ENCODE data around the gene SLC29A3. TPM values are rescaled to one million over a fixed set of nuclear protein-coding genes. Genes with fewer than 3 reads are reported as not detected.

Gene SLC29A3
- total RNA-seq, 1 experiment from 2014 or later, result 4.4 TPM

DNA sequence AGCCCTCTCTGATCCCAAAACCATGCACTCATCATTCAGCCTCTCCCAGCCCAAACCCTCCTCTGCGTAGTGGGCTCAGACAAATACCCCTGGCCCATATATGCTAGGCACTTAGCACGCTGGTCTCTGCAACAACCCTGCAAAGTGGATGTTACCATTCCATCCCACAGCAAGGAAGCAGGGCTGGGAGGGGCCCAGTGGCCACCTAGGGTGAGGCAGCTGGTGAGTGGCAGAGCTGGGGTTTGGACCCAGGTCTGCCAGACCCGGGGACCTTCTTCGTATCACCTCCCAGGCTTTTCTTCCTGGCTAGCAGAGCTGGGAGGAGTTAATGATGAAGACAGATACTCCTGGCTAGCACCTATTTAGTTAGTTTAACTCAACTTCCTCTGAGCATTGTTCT, 33.1 kb upstream of the SLC29A3 start:
- no TSS peak for BruUV-seq (replicated peaks)
- no peaks in the 10 kb centered on the region for H3K36me3 ChIP-seq (ENCODE audit: low read depth, low read length)

DNA sequence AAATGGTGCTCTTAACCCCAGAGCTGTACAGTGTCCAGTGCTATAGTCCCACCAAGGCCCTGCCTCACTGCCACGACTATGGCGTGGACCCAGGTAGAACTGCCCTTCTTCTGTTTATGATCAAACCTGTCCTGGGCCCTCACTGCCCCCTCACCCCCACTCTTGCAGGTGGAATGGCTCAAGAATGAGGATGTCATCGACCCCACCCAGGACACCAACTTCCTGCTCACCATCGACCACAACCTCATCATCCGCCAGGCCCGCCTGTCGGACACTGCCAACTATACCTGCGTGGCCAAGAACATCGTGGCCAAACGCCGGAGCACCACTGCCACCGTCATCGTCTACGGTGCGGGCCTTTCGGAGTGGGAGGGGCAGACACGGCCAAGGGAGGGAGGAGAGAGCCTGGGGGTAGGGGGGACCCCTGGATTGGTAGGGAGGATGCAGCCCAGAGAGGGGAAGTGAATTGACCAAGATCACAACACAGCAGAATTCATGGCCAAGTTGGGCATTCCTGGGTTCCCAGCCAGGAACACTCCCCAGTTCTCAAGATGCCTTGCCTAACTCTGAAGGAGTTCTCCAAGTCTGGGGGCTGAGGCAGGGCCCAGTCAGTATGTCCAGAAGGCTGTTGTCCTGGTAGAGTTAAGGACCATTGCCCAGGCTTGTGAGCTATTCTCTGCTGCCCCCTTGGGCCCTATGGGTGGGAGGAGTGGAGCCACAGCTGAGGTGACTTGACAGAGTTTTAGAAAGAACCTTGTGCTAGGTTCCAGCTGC, 32.4 kb upstream of the SLC29A3 start:
- H3K9me2 ChIP-seq (replicated peaks; ENCODE audit: low read length), result no peaks in the 10 kb centered on the region
- BruUV-seq (replicated peaks), result no TSS peak
- H3K27me3 ChIP-seq (ENCODE audit: low read length), result no peaks in the 10 kb centered on the region
- TF ChIP-seq CTCF (conservative IDR thresholded peaks at IDR 0.05; ENCODE audit: low read depth, low read length) (no peak), EZH2phosphoT487 (IDR thresholded peaks at IDR 0.05; ENCODE audit: borderline replicate concordance, low read length) (no peak), EZH2 (IDR thresholded peaks at IDR 0.05; ENCODE audit: low read length, unreplicated experiment) (no peak)
- no peak overlapping the region for H3K27ac ChIP-seq (ENCODE audit: low read length)
- no peaks in the 10 kb centered on the region for H3F3A ChIP-seq (ENCODE audit: low read length, unreplicated experiment)
- no peak overlapping the region for H3K4me3 ChIP-seq (ENCODE audit: low read length)
- no peak overlapping the region for H3K4me2 ChIP-seq (ENCODE audit: low read length)
- no peaks in the 10 kb centered on the region for H3K79me2 ChIP-seq (ENCODE audit: low read length)
- H3K9ac ChIP-seq (ENCODE audit: low read length), result no peak overlapping the region
- no peak for ATAC-seq
- ChIA-PET POLR2A (ENCODE audit: unreplicated experiment) (no interaction called here), CTCF (no interaction called here)
- H3K4me1 ChIP-seq (ENCODE audit: insufficient read depth, low read length), result no peaks in the 10 kb centered on the region
- intact Hi-C loops (cut with micrococcal nuclease), result no loop called here
- no peaks in the 10 kb centered on the region for H3K36me3 ChIP-seq (ENCODE audit: low read depth, low read length)
- H4K20me1 ChIP-seq (ENCODE audit: low read length), result no peaks in the 10 kb centered on the region
- DNase-seq, result no peak
- H3K9me3 ChIP-seq (ENCODE audit: low read length), result no peaks in the 10 kb centered on the region
- H2AFZ ChIP-seq (ENCODE audit: low read length), result no peak overlapping the region

More for the DNA sequence above, 33.1 kb upstream of the SLC29A3 start:
- DNase-seq (no peak), ATAC-seq (no peak)
- Histone ChIP-seq H3K79me2 (ENCODE audit: low read length) (no peaks in the 10 kb centered on the region), H3K9me3 (ENCODE audit: low read length) (no peaks in the 10 kb centered on the region), H4K20me1 (ENCODE audit: low read length) (no peaks in the 10 kb centered on the region), H3K27me3 (ENCODE audit: low read length) (no peaks in the 10 kb centered on the region), H3K9me2 (replicated peaks; ENCODE audit: low read length) (no peaks in the 10 kb centered on the region), H3K4me3 (ENCODE audit: low read length) (no peak overlapping the region), H3K9ac (ENCODE audit: low read length) (no peak overlapping the region), H3K4me1 (ENCODE audit: insufficient read depth, low read length) (no peaks in the 10 kb centered on the region), H3K4me2 (ENCODE audit: low read length) (no peak overlapping the region), H3K27ac (ENCODE audit: low read length) (no peak overlapping the region), H2AFZ (ENCODE audit: low read length) (no peak overlapping the region), H3F3A (ENCODE audit: low read length, unreplicated experiment) (no peaks in the 10 kb centered on the region)
- intact Hi-C loops (cut with micrococcal nuclease), result no loop called here
- CTCF ChIA-PET, result no interaction called here
- POLR2A ChIA-PET (ENCODE audit: unreplicated experiment), result no interaction called here
- TF ChIP-seq CTCF (conservative IDR thresholded peaks at IDR 0.05; ENCODE audit: low read depth, low read length), result no peak
- no peak for TF ChIP-seq EZH2phosphoT487 (IDR thresholded peaks at IDR 0.05; ENCODE audit: borderline replicate concordance, low read length)
- TF ChIP-seq EZH2 (IDR thresholded peaks at IDR 0.05; ENCODE audit: low read length, unreplicated experiment), result no peak

- ChIA-PET CTCF (no interaction called here), POLR2A (ENCODE audit: unreplicated experiment) (no interaction called here)
- TF ChIP-seq EZH2phosphoT487 (IDR thresholded peaks at IDR 0.05; ENCODE audit: borderline replicate concordance, low read length) (no peak), EZH2 (IDR thresholded peaks at IDR 0.05; ENCODE audit: low read length, unreplicated experiment) (no peak), CTCF (conservative IDR thresholded peaks at IDR 0.05; ENCODE audit: low read depth, low read length) (no peak)
- Histone ChIP-seq H3K9me2 (replicated peaks; ENCODE audit: low read length) (no peaks in the 10 kb centered on the region), H3K4me1 (ENCODE audit: insufficient read depth, low read length) (no peaks in the 10 kb centered on the region), H3K79me2 (ENCODE audit: low read length) (no peaks in the 10 kb centered on the region), H3F3A (ENCODE audit: low read length, unreplicated experiment) (no peaks in the 10 kb centered on the region), H3K36me3 (ENCODE audit: low read depth, low read length) (no peaks in the 10 kb centered on the region), H3K4me2 (ENCODE audit: low read length) (no peak overlapping the region), H4K20me1 (ENCODE audit: low read length) (no peaks in the 10 kb centered on the region), H3K9me3 (ENCODE audit: low read length) (no peaks in the 10 kb centered on the region), H3K27me3 (ENCODE audit: low read length) (no peaks in the 10 kb centered on the region), H3K9ac (ENCODE audit: low read length) (no peak overlapping the region), H2AFZ (ENCODE audit: low read length) (no peak overlapping the region), H3K4me3 (ENCODE audit: low read length) (no peak overlapping the region), H3K27ac (ENCODE audit: low read length) (no peak overlapping the region)
- no TSS peak for BruUV-seq (replicated peaks)
- no peak for ATAC-seq
- intact Hi-C loops (cut with micrococcal nuclease), result no loop called here
- DNase-seq, result no peak
Observed at GRCh38 chr10:71287456-71287855, 31.6 kb upstream of the SLC29A3 start.
